ENCODE data around the gene HES3. TPM values are rescaled to one million over a fixed set of nuclear protein-coding genes. Genes with fewer than 3 reads are reported as not detected.

Gene HES3
- total RNA-seq, 2 experiments from 2014 or later, result not detected

GRCh38 chr1:6261615-6261995 is 17.6 kb downstream of the HES3 start:
- Mint-ChIP-seq H3K4me1 (no peaks in the 10 kb centered on the region), H3K27ac (no peak overlapping the region), H3K36me3 (no peaks in the 10 kb centered on the region), H3K9me3 (no peaks in the 10 kb centered on the region), H3K27me3 (peaks cover 20% of the 10 kb centered on the region), H3K4me3 (peak overlapping the region; percentile 40)
- no peak for DNase-seq

GRCh38 chr1:6262555-6263420 is 18.8 kb downstream of the HES3 start:
- Mint-ChIP-seq H3K4me1 (no peaks in the 10 kb centered on the region), H3K36me3 (no peaks in the 10 kb centered on the region), H3K9me3 (no peaks in the 10 kb centered on the region), H3K4me3 (no peak overlapping the region), H3K27ac (no peak overlapping the region), H3K27me3 (peaks cover 20% of the 10 kb centered on the region)
- DNase-seq, result no peak

GRCh38 chr1:6263716-6264115 is 19.7 kb downstream of the HES3 start:
- DNase-seq, result no peak
- Mint-ChIP-seq H3K27me3 (peaks cover 20% of the 10 kb centered on the region), H3K9me3 (no peaks in the 10 kb centered on the region), H3K4me3 (no peak overlapping the region), H3K4me1 (no peaks in the 10 kb centered on the region), H3K36me3 (no peaks in the 10 kb centered on the region), H3K27ac (no peak overlapping the region)

GRCh38 chr1:6265151-6265550 is 21.2 kb downstream of the HES3 start:
- Mint-ChIP-seq H3K4me1 (no peaks in the 10 kb centered on the region), H3K36me3 (no peaks in the 10 kb centered on the region), H3K27ac (no peak overlapping the region), H3K27me3 (peaks cover 8% of the 10 kb centered on the region), H3K4me3 (no peak overlapping the region), H3K9me3 (no peaks in the 10 kb centered on the region)
- no peak for DNase-seq

- H3K36me3 Mint-ChIP-seq, result no peaks in the 10 kb centered on the region
- H3K4me1 Mint-ChIP-seq, result no peaks in the 10 kb centered on the region
- no peak overlapping the region for H3K27ac Mint-ChIP-seq
- H3K4me3 Mint-ChIP-seq, result no peak overlapping the region
- no peak for DNase-seq
- no peaks in the 10 kb centered on the region for H3K9me3 Mint-ChIP-seq
- H3K27me3 Mint-ChIP-seq, result peaks cover 5% of the 10 kb centered on the region
Observed at GRCh38 chr1:6266641-6267040, 22.7 kb downstream of the HES3 start.

GRCh38 chr1:6267686-6268322 is 23.8 kb downstream of the HES3 start:
- Mint-ChIP-seq H3K4me1 (no peaks in the 10 kb centered on the region), H3K36me3 (no peaks in the 10 kb centered on the region), H3K4me3 (no peak overlapping the region), H3K9me3 (no peaks in the 10 kb centered on the region), H3K27ac (no peak overlapping the region), H3K27me3 (no peaks in the 10 kb centered on the region)
- DNase-seq, result no peak

- Mint-ChIP-seq H3K9me3 (no peaks in the 10 kb centered on the region), H3K4me1 (no peaks in the 10 kb centered on the region), H3K36me3 (no peaks in the 10 kb centered on the region), H3K27ac (no peak overlapping the region), H3K4me3 (no peak overlapping the region), H3K27me3 (no peaks in the 10 kb centered on the region)
- DNase-seq, result no peak
Observed at GRCh38 chr1:6268415-6268814, 24.4 kb downstream of the HES3 start.

GRCh38 chr1:6269296-6269695 is 25.3 kb downstream of the HES3 start:
- no peak overlapping the region for H3K4me3 Mint-ChIP-seq
- H3K9me3 Mint-ChIP-seq, result no peaks in the 10 kb centered on the region
- no peaks in the 10 kb centered on the region for H3K4me1 Mint-ChIP-seq
- no peaks in the 10 kb centered on the region for H3K36me3 Mint-ChIP-seq
- H3K27ac Mint-ChIP-seq, result no peak overlapping the region
- H3K27me3 Mint-ChIP-seq, result no peaks in the 10 kb centered on the region
- DNase-seq, result no peak

GRCh38 chr1:6269720-6270400 is 25.9 kb downstream of the HES3 start:
- H3K36me3 Mint-ChIP-seq, result no peaks in the 10 kb centered on the region
- H3K4me1 Mint-ChIP-seq, result no peaks in the 10 kb centered on the region
- H3K4me3 Mint-ChIP-seq, result no peak overlapping the region
- no peak for DNase-seq
- H3K9me3 Mint-ChIP-seq, result no peaks in the 10 kb centered on the region
- H3K27me3 Mint-ChIP-seq, result no peaks in the 10 kb centered on the region
- no peak overlapping the region for H3K27ac Mint-ChIP-seq

GRCh38 chr1:6270401-6270800 is 26.4 kb downstream of the HES3 start:
- H3K27ac Mint-ChIP-seq, result no peak overlapping the region
- H3K9me3 Mint-ChIP-seq, result no peaks in the 10 kb centered on the region
- H3K36me3 Mint-ChIP-seq, result no peaks in the 10 kb centered on the region
- no peaks in the 10 kb centered on the region for H3K27me3 Mint-ChIP-seq
- H3K4me3 Mint-ChIP-seq, result no peak overlapping the region
- no peak for DNase-seq
- H3K4me1 Mint-ChIP-seq, result no peaks in the 10 kb centered on the region

- Mint-ChIP-seq H3K36me3 (no peaks in the 10 kb centered on the region), H3K27ac (no peak overlapping the region), H3K4me1 (no peaks in the 10 kb centered on the region), H3K4me3 (no peak overlapping the region), H3K27me3 (no peaks in the 10 kb centered on the region), H3K9me3 (no peaks in the 10 kb centered on the region)
- DNase-seq, result no peak
Observed at GRCh38 chr1:6271006-6271405, 27.0 kb downstream of the HES3 start.

GRCh38 chr1:6271554-6271953 is 27.6 kb downstream of the HES3 start:
- DNase-seq, result no peak
- Mint-ChIP-seq H3K27ac (no peak overlapping the region), H3K27me3 (no peaks in the 10 kb centered on the region), H3K4me3 (no peak overlapping the region), H3K4me1 (no peaks in the 10 kb centered on the region), H3K36me3 (no peaks in the 10 kb centered on the region), H3K9me3 (no peaks in the 10 kb centered on the region)

- no peaks in the 10 kb centered on the region for H3K9me3 Mint-ChIP-seq
- H3K27ac Mint-ChIP-seq, result no peak overlapping the region
Observed at GRCh38 chr1:6272452-6272851, 28.5 kb downstream of the HES3 start.

GRCh38 chr1:6272868-6273267 is 28.9 kb downstream of the HES3 start:
- Mint-ChIP-seq H3K36me3 (no peaks in the 10 kb centered on the region), H3K9me3 (no peaks in the 10 kb centered on the region), H3K27me3 (no peaks in the 10 kb centered on the region), H3K4me3 (no peak overlapping the region), H3K4me1 (no peaks in the 10 kb centered on the region), H3K27ac (no peak overlapping the region)
- no peak for DNase-seq

More at GRCh38 chr1:6272452-6272851, 28.5 kb downstream of the HES3 start:
- H3K4me1 Mint-ChIP-seq, result no peaks in the 10 kb centered on the region
- no peaks in the 10 kb centered on the region for H3K36me3 Mint-ChIP-seq
- no peak for DNase-seq
- H3K27me3 Mint-ChIP-seq, result no peaks in the 10 kb centered on the region
- H3K4me3 Mint-ChIP-seq, result no peak overlapping the region

- Mint-ChIP-seq H3K27ac (no peak overlapping the region), H3K27me3 (no peaks in the 10 kb centered on the region), H3K9me3 (no peaks in the 10 kb centered on the region), H3K4me3 (no peak overlapping the region), H3K4me1 (no peaks in the 10 kb centered on the region), H3K36me3 (no peaks in the 10 kb centered on the region)
- DNase-seq, result no peak
Observed at GRCh38 chr1:6273380-6273891, 29.5 kb downstream of the HES3 start.
